HCT116 (cell line): ENCODE results near the gene C10orf105. TPM values are rescaled to one million over a fixed set of nuclear protein-coding genes. Genes with fewer than 3 reads are reported as not detected.
A peak's percentile ranks its signal among the peaks of the same experiment; 100 is the strongest.

Experiments used
- ATAC-seq: fragments of 200-7000 bp; cut with Tn5 transposase; 2 replicates; pipeline ENCODE4 v1.9.1; 2020; ENCODE audit warnings: mild to moderate bottlenecking, moderate library complexity
- BruUV-seq: library from RNA; stranded (reverse); fragments of 400-500 nt; replicated peaks from 2 replicates; lab custom pipeline; 2021; lab: Mats Ljungman, UMichigan
- CTCF ChIA-PET: fragments of 300-600 bp; sonication (Branson Sonifier 250); formaldehyde crosslinking; loops from one replicate; lab custom pipeline; 2021; ENCODE audit warnings: antibody characterized with exemption; lab: Charles Lee
- POLR2A ChIA-PET: fragments of 300-600, 350-600 bp; sonication (Branson Sonifier 250); formaldehyde crosslinking; loops from one replicate; lab custom pipeline; 2021; ENCODE audit warnings: antibody characterized with exemption; lab: Charles Lee
- RAD21 ChIA-PET, 2 experiments: fragments of 300-600 bp; sonication (Branson Sonifier 250); formaldehyde crosslinking; loops; one replicate each; lab custom pipeline; 2023; ENCODE audit warnings: low total read pairs in 2 of 2; ENCODE audit not compliant: uncharacterized antibody in 2 of 2, unreplicated experiment in 2 of 2, low non-redundant PET in 1 of 2; lab: Charles Lee
- DNase-seq: peaks from one replicate; pipeline ENCODE4 v3.0.0-alpha.2; 2010; ENCODE audit warnings: low read depth, low spot score
- H2AFZ ChIP-seq: fragments of 200-600 bp; shearing (Covaris generic), sonication (generic); 2 replicates; pipeline ENCODE4 v1.6.1; 2017; ENCODE audit warnings: low read depth, mixed run types, mixed read lengths, antibody characterized with exemption, low read length; ENCODE audit not compliant: poor library complexity, severe bottlenecking
- H3K27ac ChIP-seq: 2 replicates; pipeline ENCODE4 v1.5.1; 2012; ENCODE audit warnings: low read depth, low read length
- H3K27me3 ChIP-seq: fragments of 200-600 bp; sonication (generic); 2 replicates; pipeline ENCODE4 v1.6.1; 2016; ENCODE audit warnings: mixed run types, low read length, mixed read lengths; ENCODE audit not compliant: insufficient read depth
- H3K36me3 ChIP-seq, 2 experiments: fragments of 200-500 bp in 1 of 2; fragments of 200-600 bp in 1 of 2; sonication (Bioruptor generic) in 1 of 2; sonication (generic) in 1 of 2; 2 replicates each; pipeline versions ENCODE4 v1.5.1 to v1.6.1; 2014 to 2016; ENCODE audit warnings: low read length in 2 of 2, inconsistent platforms in 1 of 2, mixed read lengths in 1 of 2, mixed run types in 1 of 2; ENCODE audit not compliant: insufficient read depth in 2 of 2, control insufficient read depth in 1 of 2
- H3K4me1 ChIP-seq, 2 experiments: fragments of 200-600 bp in 1 of 2; sonication (generic) in 1 of 2; 2 replicates each; pipeline versions ENCODE4 v1.5.1 to v1.6.1; 2012 to 2017; ENCODE audit warnings: low read length in 2 of 2, inconsistent platforms in 1 of 2, mild to moderate bottlenecking in 1 of 2, mixed read lengths in 1 of 2, mixed run types in 1 of 2, moderate library complexity in 1 of 2; ENCODE audit not compliant: insufficient read depth in 2 of 2, control insufficient read depth in 1 of 2
- H3K4me2 ChIP-seq: fragments of 200-600 bp; sonication (generic); 2 replicates; pipeline ENCODE4 v1.6.1; 2017; ENCODE audit warnings: mixed run types, low read length, mixed read lengths
- H3K4me3 ChIP-seq, 2 experiments: fragments of 200-600 bp in 1 of 2; sonication (generic) in 1 of 2; replicated peaks in 1 of 2; 2 replicates each; pipeline ENCODE4 v1.5.1; 2011 to 2016; ENCODE audit warnings: low read length in 2 of 2, control low read depth in 1 of 2, low read depth in 1 of 2, mild to moderate bottlenecking in 1 of 2, mixed read lengths in 1 of 2, mixed run types in 1 of 2
- H3K79me2 ChIP-seq: fragments of 200-600 bp; sonication (generic); 2 replicates; pipeline ENCODE4 v1.6.1; 2017; ENCODE audit warnings: mild to moderate bottlenecking, mixed run types, low read length, moderate library complexity, mixed read lengths; ENCODE audit not compliant: insufficient read depth
- H3K9ac ChIP-seq: fragments of 200-600 bp; sonication (generic); 2 replicates; pipeline ENCODE4 v1.6.1; 2016; ENCODE audit warnings: low read length, mixed read lengths
- H3K9me2 ChIP-seq: fragments of 200-600 bp; sonication (generic), shearing (Covaris generic); 2 replicates; pipeline ENCODE4 v1.6.1; 2017; ENCODE audit warnings: mixed run types, mild to moderate bottlenecking, moderate library complexity; ENCODE audit not compliant: insufficient read depth
- H3K9me3 ChIP-seq, 2 experiments: fragments of 200-500 bp in 1 of 2; fragments of 200-600 bp in 1 of 2; sonication (Bioruptor generic) in 1 of 2; sonication (generic) in 1 of 2; 2 replicates each; pipeline ENCODE4 v1.6.1; 2014 to 2017; ENCODE audit warnings: low read length in 2 of 2, mixed read lengths in 2 of 2, inconsistent platforms in 1 of 2, low read depth in 1 of 2, mild to moderate bottlenecking in 1 of 2, mixed run types in 1 of 2, moderate library complexity in 1 of 2; ENCODE audit not compliant: control insufficient read depth in 1 of 2, insufficient read depth in 1 of 2
- H4K20me1 ChIP-seq: fragments of 200-600 bp; sonication (generic), shearing (Covaris generic); 2 replicates; pipeline ENCODE4 v1.6.1; 2017; ENCODE audit warnings: mixed run types, mild to moderate bottlenecking, moderate library complexity; ENCODE audit not compliant: insufficient read depth
- ATF3 ChIP-seq: IDR thresholded peaks from 2 replicates; pipeline ENCODE4 v1.6.1; 2012
- ELF1 ChIP-seq: IDR thresholded peaks from 2 replicates; pipeline ENCODE4 v1.6.1; 2012; ENCODE audit warnings: low read depth, borderline replicate concordance
- EZH2phosphoT487 ChIP-seq: fragments of 200-600 bp; IDR thresholded peaks from 2 replicates; pipeline ENCODE4 v1.6.1; 2018; ENCODE audit warnings: antibody characterized with exemption, borderline replicate concordance
- POLR2A ChIP-seq: IDR thresholded peaks from 2 replicates; pipeline ENCODE4 v1.7.0; 2011; ENCODE audit warnings: borderline replicate concordance; ENCODE audit not compliant: insufficient read depth, insufficient read length; ENCODE audit errors: extremely low read depth
- POLR2AphosphoS5 ChIP-seq: IDR thresholded peaks from 2 replicates; pipeline ENCODE4 v1.6.1; 2011; ENCODE audit warnings: mild to moderate bottlenecking, low read depth, low read length, moderate library complexity
- RAD21 ChIP-seq: IDR thresholded peaks from 2 replicates; pipeline ENCODE4 v1.6.1; 2012; ENCODE audit warnings: low read depth, mild to moderate bottlenecking
- SP1 ChIP-seq: IDR thresholded peaks from 2 replicates; pipeline ENCODE4 v1.6.1; 2012; ENCODE audit warnings: low read depth
- YY1 ChIP-seq: IDR thresholded peaks from 2 replicates; pipeline ENCODE4 v1.6.1; 2011; ENCODE audit warnings: low read length, low read depth, moderate library complexity, mild to moderate bottlenecking; ENCODE audit not compliant: insufficient replicate concordance; ENCODE audit errors: extremely low read depth
- intact Hi-C: fragments of 100-400 bp; cut with micrococcal nuclease; formaldehyde crosslinking; loops from 2 replicates; pipeline ENCODE4 v1.10.0; 2022
- total RNA-seq: library from RNA; stranded (reverse); gene quantifications from one replicate; pipeline ENCODE4 v1.2.1, GENCODE V29; 2021; ENCODE audit not compliant: unreplicated experiment
- TF ChIP-seq, protein P1 (sequence below), 3 experiments: fragments of 200-600 bp in 1 of 3; sonication (generic) in 1 of 3; IDR thresholded peaks in 2 of 3; conservative IDR thresholded peaks in 1 of 3; 2 replicates each; pipeline ENCODE4 v1.5.1; 2012 to 2017; ENCODE audit warnings: low read depth in 2 of 3, low read length in 2 of 3, antibody characterized with exemption in 1 of 3, borderline replicate concordance in 1 of 3, control low read depth in 1 of 3, mild to moderate bottlenecking in 1 of 3, mixed read lengths in 1 of 3, mixed run types in 1 of 3, moderate library complexity in 1 of 3; ENCODE audit not compliant: insufficient read depth in 1 of 3
- TF ChIP-seq, protein P2 (sequence below): IDR thresholded peaks from 2 replicates; pipeline ENCODE4 v1.6.1; 2012

C10orf105 gene
- total RNA-seq, 1 experiment from 2014 or later = not detected

GRCh38 chr10:71684356-71685173 lies 35.0 kb downstream of the C10orf105 start:
- POLR2A ChIA-PET = no interaction called here
- no TSS peak for BruUV-seq
- H3K9ac ChIP-seq = no peak overlapping the region
- peak overlapping the region; percentile 43 for H3K4me2 ChIP-seq
- H3K27me3 ChIP-seq = no peaks in the 10 kb centered on the region
- TF ChIP-seq SP1 (no peak), YY1 (no peak), ELF1 (no peak), POLR2AphosphoS5 (no peak), POLR2A (no peak), ATF3 (no peak), EZH2phosphoT487 (no peak), RAD21 (peak; percentile 27; the same call in 1 of the 2 replicates)
- TF ChIP-seq, protein P1, sequence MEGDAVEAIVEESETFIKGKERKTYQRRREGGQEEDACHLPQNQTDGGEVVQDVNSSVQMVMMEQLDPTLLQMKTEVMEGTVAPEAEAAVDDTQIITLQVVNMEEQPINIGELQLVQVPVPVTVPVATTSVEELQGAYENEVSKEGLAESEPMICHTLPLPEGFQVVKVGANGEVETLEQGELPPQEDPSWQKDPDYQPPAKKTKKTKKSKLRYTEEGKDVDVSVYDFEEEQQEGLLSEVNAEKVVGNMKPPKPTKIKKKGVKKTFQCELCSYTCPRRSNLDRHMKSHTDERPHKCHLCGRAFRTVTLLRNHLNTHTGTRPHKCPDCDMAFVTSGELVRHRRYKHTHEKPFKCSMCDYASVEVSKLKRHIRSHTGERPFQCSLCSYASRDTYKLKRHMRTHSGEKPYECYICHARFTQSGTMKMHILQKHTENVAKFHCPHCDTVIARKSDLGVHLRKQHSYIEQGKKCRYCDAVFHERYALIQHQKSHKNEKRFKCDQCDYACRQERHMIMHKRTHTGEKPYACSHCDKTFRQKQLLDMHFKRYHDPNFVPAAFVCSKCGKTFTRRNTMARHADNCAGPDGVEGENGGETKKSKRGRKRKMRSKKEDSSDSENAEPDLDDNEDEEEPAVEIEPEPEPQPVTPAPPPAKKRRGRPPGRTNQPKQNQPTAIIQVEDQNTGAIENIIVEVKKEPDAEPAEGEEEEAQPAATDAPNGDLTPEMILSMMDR (IDR thresholded peaks at IDR 0.05 in 2 of 3, conservative IDR thresholded peaks at IDR 0.05 in 1 of 3; ENCODE audit: borderline replicate concordance in 1 of 3, insufficient read depth in 1 of 3, low read depth in 2 of 3, low read length in 2 of 3) = peak; percentile 7 to 37 (median 28); a peak in 3 of 6 replicates
- TF ChIP-seq, protein P2, sequence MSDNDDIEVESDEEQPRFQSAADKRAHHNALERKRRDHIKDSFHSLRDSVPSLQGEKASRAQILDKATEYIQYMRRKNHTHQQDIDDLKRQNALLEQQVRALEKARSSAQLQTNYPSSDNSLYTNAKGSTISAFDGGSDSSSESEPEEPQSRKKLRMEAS = peak; percentile 57; the same call in 1 of the 2 replicates
- no peak overlapping the region for H3K4me3 ChIP-seq
- no peak overlapping the region for H3K27ac ChIP-seq
- CTCF ChIA-PET = interaction anchor here (0.5 to 2.9 kb wide), 2 partner anchors 12 to 127 kb away, joined by 6 to 14 read pairs; no protein-coding TSS in a partner anchor
- intact Hi-C loops = no loop called here
- ATAC-seq (peak; percentile 94), DNase-seq (peak; percentile 26)
- H3K36me3 ChIP-seq = no peaks in the 10 kb centered on the region
- peak overlapping the region; percentile 82 for H2AFZ ChIP-seq
- no peaks in the 10 kb centered on the region for H3K9me2 ChIP-seq
- RAD21 ChIA-PET = no interaction called here
- H4K20me1 ChIP-seq = no peaks in the 10 kb centered on the region
- H3K4me1 ChIP-seq = peaks cover 4 to 10% of the 10 kb centered on the region in 2 experiments; a peak in 3 of 4 replicates
- no peaks in the 10 kb centered on the region for H3K79me2 ChIP-seq
- H3K9me3 ChIP-seq = no peaks in the 10 kb centered on the region; a peak in 1 of 4 replicates
